Measurements from ENCODE around the gene DHX16. TPM values are rescaled to one million over a fixed set of nuclear protein-coding genes. Genes with fewer than 3 reads are reported as not detected.

Gene DHX16
- total and polyA plus RNA-seq, 12 donors: 15.9 to 28.6 (median 21.6) TPM

DNA sequence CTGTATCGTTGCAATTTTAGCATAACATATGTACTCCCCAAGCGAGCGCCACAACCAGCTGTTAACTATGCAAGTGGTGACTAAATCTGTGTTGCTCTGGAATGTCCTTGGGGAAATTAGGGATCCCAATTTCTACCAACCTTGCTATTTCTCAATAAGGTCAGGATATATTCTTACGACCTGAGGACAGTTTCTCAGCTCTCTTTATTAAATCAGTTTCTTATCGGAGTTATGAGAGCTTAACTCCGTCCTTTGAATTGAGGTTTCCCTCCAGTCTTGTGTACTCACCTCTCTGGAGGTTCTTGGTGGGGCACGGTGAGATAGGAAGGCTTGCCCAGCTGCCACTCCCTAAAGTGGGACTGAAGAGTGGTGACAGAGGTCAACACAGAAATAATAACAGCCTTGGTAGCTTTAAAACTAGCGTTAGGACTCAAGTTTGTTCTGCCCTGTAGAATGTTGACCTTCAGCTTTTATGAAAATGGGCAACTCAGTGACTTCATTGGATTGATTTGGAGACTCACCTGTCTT, 54.5 kb downstream of the DHX16 start:
- Histone ChIP-seq H3K27me3 (no peaks in the 10 kb centered on the region), H3K4me3 (peak overlapping the region; percentile 51 to 91 (median 64)), H3K36me3 (peaks cover 4 to 65% (median 41%) of the 10 kb centered on the region in 9 donors), H3K27ac (peak overlapping the region; percentile 86 to 98 (median 95)), H3K9me3 (no peaks in the 10 kb centered on the region), H3K4me1 (peaks cover 12 to 31% (median 27%) of the 10 kb centered on the region in 9 donors)
- ATAC-seq: no peak
- 5 to 6% methylated on average over 8 of the region's 8 CpGs for WGBS, 2 donors
- intact Hi-C loops (cut with DNase I): loop anchor here in 3 of 10 donors (5.0 kb wide), 3 partner anchors 69 to 124 kb away; partner anchors contain the start of genes FLOT1 (in 1 of the 3), IER3 (in 1 of the 3), PPP1R18 (in 1 of the 3) and TUBB (in 1 of the 3)
- DNase-seq: no peak
- TF ChIP-seq CTCF (IDR thresholded peaks at IDR 0.05): no peak

- peak; percentile 88 to 93 (median 91) for ATAC-seq
- Histone ChIP-seq H3K27me3 (no peaks in the 10 kb centered on the region), H3K36me3 (peaks cover 4 to 65% (median 39%) of the 10 kb centered on the region in 9 donors), H3K4me3 (peak within 1 kb of the TSS; percentile 57 to 94 (median 76)), H3K27ac (peak within 1 kb of the TSS; percentile 86 to 98 (median 95)), H3K4me1 (peaks cover 12 to 37% (median 33%) of the 10 kb centered on the region in 9 donors), H3K9me3 (no peaks in the 10 kb centered on the region)
- WGBS, 2 donors: 0 to 1% methylated on average over 34 of the region's 34 CpGs
- TF ChIP-seq CTCF (IDR thresholded peaks at IDR 0.05): no peak
- intact Hi-C loops (cut with DNase I): loop anchor here in 6 of 10 donors (1.0 to 5.0 kb wide), 5 partner anchors 70 to 125 kb away; partner anchors contain the start of genes TUBB (in 5 of the 6), FLOT1 (in 1 of the 6), IER3 (in 1 of the 6) and PPP1R18 (in 1 of the 6)
- peak; percentile 97 to 99 for DNase-seq
These were observed 55.1 kb downstream of the DHX16 start, which contains the start of gene MRPS18B for GRCh38 chr6:30617565-30618269. Gene MRPS18B (plus strand): TSS chr6:30617840. CDS start chr6:30617866, 26 bp downstream.

DNA sequence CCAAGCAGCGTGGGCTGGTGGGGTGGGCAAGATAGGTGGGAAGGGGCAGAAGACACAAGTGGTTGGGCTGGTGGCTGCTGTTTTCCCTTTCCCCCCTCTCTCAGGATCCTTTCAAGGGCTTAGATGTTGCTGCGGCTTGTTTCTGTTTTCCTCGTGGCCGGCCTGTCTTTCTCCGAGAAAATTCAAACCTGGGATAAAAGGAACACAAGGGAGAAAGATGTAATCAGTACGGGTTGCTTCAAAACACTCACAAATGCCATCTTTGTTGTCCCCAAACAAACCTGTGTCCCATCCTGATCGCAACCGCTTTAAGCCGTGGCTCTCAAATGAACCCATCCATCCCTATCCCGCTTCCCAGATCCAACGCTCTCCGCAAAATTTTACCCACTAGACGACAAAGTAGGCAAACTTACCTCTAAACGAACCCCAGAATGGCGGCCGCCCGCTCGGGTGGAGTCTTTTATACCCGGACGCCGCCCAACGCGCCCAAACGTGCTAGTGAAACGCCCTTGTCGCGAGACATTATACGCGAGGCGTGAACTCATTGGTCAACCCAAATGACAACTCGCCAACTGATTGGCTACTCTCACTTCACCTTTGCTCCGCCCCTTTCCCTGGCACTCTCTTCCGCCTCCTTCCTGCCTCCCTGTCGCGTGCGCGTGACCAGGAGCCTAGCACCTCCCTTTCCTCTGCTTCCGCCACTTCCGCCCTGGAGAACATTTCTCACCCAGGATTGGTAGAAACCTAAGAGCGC, 55.8 kb downstream of the DHX16 start, which contains the start of gene PPP1R10:
Gene PPP1R10, minus strand, starts transcription at position 433 of the 754 bp plus-strand sequence. CDS start 7,299 bp downstream, outside the sequence.
- intact Hi-C loops (cut with DNase I): loop anchor here in 6 of 10 donors (1.0 to 5.0 kb wide), 5 partner anchors 70 to 125 kb away; partner anchors contain the start of genes TUBB (in 5 of the 6), FLOT1 (in 1 of the 6), IER3 (in 1 of the 6) and PPP1R18 (in 1 of the 6)
- peak within 1 kb of the TSS; percentile 57 to 94 (median 76) for H3K4me3 ChIP-seq
- ATAC-seq: peak; percentile 89 to 94 (median 92)
- H3K36me3 ChIP-seq: peaks cover 4 to 61% (median 32%) of the 10 kb centered on the region in 9 donors
- WGBS, 2 donors: 0 to 1% methylated on average over 40 of the region's 40 CpGs
- H3K27me3 ChIP-seq: no peaks in the 10 kb centered on the region
- H3K9me3 ChIP-seq: no peaks in the 10 kb centered on the region
- peak; percentile 97 to 100 for DNase-seq
- no peak for TF ChIP-seq CTCF (IDR thresholded peaks at IDR 0.05)
- H3K4me1 ChIP-seq: peaks cover 12 to 44% (median 40%) of the 10 kb centered on the region in 9 donors
- peak within 1 kb of the TSS; percentile 86 to 98 (median 95) for H3K27ac ChIP-seq
